ENCODE results near the gene TMEM30A. TPM values are rescaled to one million over a fixed set of nuclear protein-coding genes. Genes with fewer than 3 reads are reported as not detected.

The TMEM30A gene
- total RNA-seq, 1 experiment from 2014 or later: 65.2 TPM

DNA sequence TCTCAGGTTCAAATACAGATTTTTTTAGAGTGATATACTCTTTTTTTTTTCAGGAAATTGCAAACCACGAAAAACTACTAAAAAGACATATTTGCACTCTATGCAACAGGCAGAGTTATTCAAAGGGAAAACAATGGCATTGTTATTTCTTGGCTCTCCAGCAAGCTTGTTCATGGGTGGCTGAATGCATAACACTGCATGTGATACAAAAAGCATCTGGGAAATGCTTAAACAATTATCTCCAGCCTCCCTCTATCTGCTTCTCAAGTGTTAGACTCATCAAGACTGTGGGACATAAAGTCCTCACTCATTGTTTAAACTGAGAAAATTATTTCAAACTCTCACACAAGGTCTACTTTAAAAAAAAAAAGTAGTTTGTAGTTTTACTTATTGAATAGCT, 71.5 kb downstream of the TMEM30A start:
- no peak overlapping the region for H3K4me3 Mint-ChIP-seq
- H2BK5ac ChIP-seq (ENCODE audit: insufficient read length, low read length): no peak overlapping the region
- H4K5ac ChIP-seq (ENCODE audit: insufficient read length, low read depth, low read length): no peak overlapping the region
- H4K91ac ChIP-seq (ENCODE audit: insufficient read length, low read depth, low read length): no peak overlapping the region
- no peak overlapping the region for H3K9ac ChIP-seq (ENCODE audit: extremely low read depth, insufficient read length, low read length)
- no peaks in the 10 kb centered on the region; a peak in 1 of 5 replicates for H3K9me3 Mint-ChIP-seq
- H3K79me2 ChIP-seq (ENCODE audit: insufficient read depth, low read length): no peaks in the 10 kb centered on the region
- H3K27ac ChIP-seq (ENCODE audit: insufficient read length, low read depth, low read length): no peak overlapping the region
- no peak overlapping the region for H3K4ac ChIP-seq (ENCODE audit: low read depth, low read length)
- H3K4me1 ChIP-seq (ENCODE audit: insufficient read depth, low read length): peaks cover 3% of the 10 kb centered on the region; the same call in 1 of the 2 replicates
- no peak overlapping the region for H3K56ac ChIP-seq (ENCODE audit: insufficient read length, low read depth, low read length)
- no peak overlapping the region for H4K8ac ChIP-seq (replicated peaks; ENCODE audit: insufficient read length, low read depth, low read length)
- H3K18ac ChIP-seq (ENCODE audit: insufficient read length, low read depth, low read length): no peak overlapping the region
- no CpG with 5 or more reads among the region's 1 CpG for WGBS (ENCODE audit: extremely low coverage, insufficient read length, low lambda C conversion rate)
- peaks cover 26% of the 10 kb centered on the region for H3K27me3 Mint-ChIP-seq (ENCODE audit: low read depth)
- H2BK120ac ChIP-seq (ENCODE audit: low read depth, low read length, poor library complexity, severe bottlenecking): no peak overlapping the region
- no peak overlapping the region for H3K4me2 ChIP-seq (ENCODE audit: insufficient read depth, insufficient read length, low read length)
- peaks cover 37 to 43% of the 10 kb centered on the region in 2 experiments for H3K4me1 Mint-ChIP-seq
- H3T11ph ChIP-seq (ENCODE audit: low read length): no peak overlapping the region
- no peaks in the 10 kb centered on the region for H4K20me1 ChIP-seq (ENCODE audit: control insufficient read depth, insufficient read depth, insufficient read length)
- no peak overlapping the region for H2BK15ac ChIP-seq (ENCODE audit: low read depth, low read length)
- H2BK12ac ChIP-seq (ENCODE audit: insufficient read length, low read depth, low read length): no peak overlapping the region
- TF ChIP-seq, protein P1, sequence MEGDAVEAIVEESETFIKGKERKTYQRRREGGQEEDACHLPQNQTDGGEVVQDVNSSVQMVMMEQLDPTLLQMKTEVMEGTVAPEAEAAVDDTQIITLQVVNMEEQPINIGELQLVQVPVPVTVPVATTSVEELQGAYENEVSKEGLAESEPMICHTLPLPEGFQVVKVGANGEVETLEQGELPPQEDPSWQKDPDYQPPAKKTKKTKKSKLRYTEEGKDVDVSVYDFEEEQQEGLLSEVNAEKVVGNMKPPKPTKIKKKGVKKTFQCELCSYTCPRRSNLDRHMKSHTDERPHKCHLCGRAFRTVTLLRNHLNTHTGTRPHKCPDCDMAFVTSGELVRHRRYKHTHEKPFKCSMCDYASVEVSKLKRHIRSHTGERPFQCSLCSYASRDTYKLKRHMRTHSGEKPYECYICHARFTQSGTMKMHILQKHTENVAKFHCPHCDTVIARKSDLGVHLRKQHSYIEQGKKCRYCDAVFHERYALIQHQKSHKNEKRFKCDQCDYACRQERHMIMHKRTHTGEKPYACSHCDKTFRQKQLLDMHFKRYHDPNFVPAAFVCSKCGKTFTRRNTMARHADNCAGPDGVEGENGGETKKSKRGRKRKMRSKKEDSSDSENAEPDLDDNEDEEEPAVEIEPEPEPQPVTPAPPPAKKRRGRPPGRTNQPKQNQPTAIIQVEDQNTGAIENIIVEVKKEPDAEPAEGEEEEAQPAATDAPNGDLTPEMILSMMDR (conservative IDR thresholded peaks at IDR 0.05): no peak
- H3K9me3 ChIP-seq (ENCODE audit: control insufficient read depth, low read depth, low read length): no peaks in the 10 kb centered on the region
- peaks cover 7% of the 10 kb centered on the region; the same call in 1 of the 2 replicates for H3K27me3 ChIP-seq (ENCODE audit: insufficient read depth, low read length)
- no peak overlapping the region for H3K23ac ChIP-seq (ENCODE audit: insufficient read length, low read depth, low read length)
- H3K36me3 Mint-ChIP-seq (ENCODE audit: insufficient read depth in 1 of 3, low read depth in 3 of 3): no peaks in the 10 kb centered on the region
- no peak overlapping the region for H2BK20ac ChIP-seq (ENCODE audit: low read depth, low read length, poor library complexity, severe bottlenecking)
- DNase-seq: no peak
- peaks cover 5% of the 10 kb centered on the region for H3K23me2 ChIP-seq (ENCODE audit: insufficient read length, low read depth, low read length, poor library complexity, severe bottlenecking)
- H3K79me1 ChIP-seq (ENCODE audit: insufficient read depth, low read depth, low read length, poor library complexity, severe bottlenecking): no peaks in the 10 kb centered on the region
- peak overlapping the region in 2 of 3 experiments; percentile 82 to 95; a peak in 4 of 7 replicates for H3K27ac Mint-ChIP-seq
- no peak overlapping the region for H2AK5ac ChIP-seq (ENCODE audit: insufficient read length, low read length)
- H3K14ac ChIP-seq (ENCODE audit: insufficient read depth, low read length): no peak overlapping the region
- H2AFZ ChIP-seq (ENCODE audit: low read length): no peak overlapping the region
